HepG2 (cell line): ENCODE results near the gene COBLL1. TPM values are rescaled to one million over a fixed set of nuclear protein-coding genes. Genes with fewer than 3 reads are reported as not detected.

ENCODE experiments used
- ATAC-seq: fragments of 200-7000 bp; cut with Tn5 transposase; 3 replicates; pipeline ENCODE4 v1.9.1; 2020; ENCODE audit warnings: mild to moderate bottlenecking, moderate library complexity
- Bru-seq: library from RNA; stranded (reverse); fragments of 400-500 nt; gene quantifications from one replicate; lab custom pipeline; 2021; lab: Mats Ljungman, UMichigan
- BruChase-seq, 2 experiments: library from RNA; stranded (reverse); fragments of 400-500 nt; gene quantifications; one replicate each; lab custom pipeline; 2021; lab: Mats Ljungman, UMichigan
- BruUV-seq: library from RNA; stranded (reverse); fragments of 400-500 nt; replicated peaks from 2 replicates; lab custom pipeline; 2021; lab: Mats Ljungman, UMichigan
- CTCF ChIA-PET: fragments of 300-600 bp; formaldehyde crosslinking; extraction: SDS; loops from one replicate; lab custom pipeline; 2021; ENCODE audit warnings: low total read pairs, inconsistent platforms, low intra/inter-chr PET ratio; lab: Yijun Ruan, JAX
- POLR2A ChIA-PET: fragments of 350-600 bp; sonication (Branson Sonifier 250); formaldehyde crosslinking; loops from one replicate; lab custom pipeline; 2020; ENCODE audit warnings: antibody characterized with exemption, inconsistent platforms; lab: Yijun Ruan, JAX
- DNase-seq: peaks from one replicate; pipeline ENCODE4 v3.0.0-alpha.2; 2015; ENCODE audit warnings: low spot score
- FAIRE-seq: peaks from 3 replicates; lab custom pipeline; 2011; peaks lifted over from hg19 to GRCh38; lab: Jason Lieb, UNC
- H2AFZ ChIP-seq: one replicate; pipeline ENCODE4 v1.6.1; 2011; ENCODE audit warnings: low read length, inconsistent platforms
- H3K27ac ChIP-seq: fragments of 300-600 bp; 3 replicates; pipeline ENCODE4 v1.8.0; 2011; ENCODE audit warnings: mixed run types, mild to moderate bottlenecking, mixed read lengths, low read length, inconsistent platforms; ENCODE audit not compliant: insufficient read depth; ENCODE audit errors: extremely low read length
- H3K27me3 ChIP-seq, 2 experiments: fragments of 200-600 bp in 1 of 2; 2 replicates in 1 of 2; 3 replicates in 1 of 2; pipeline versions ENCODE4 v1.6.0 to v1.8.0; 2011; ENCODE audit warnings: low read length in 2 of 2, mild to moderate bottlenecking in 2 of 2, moderate library complexity in 2 of 2, inconsistent platforms in 1 of 2; ENCODE audit not compliant: insufficient read depth in 2 of 2, control insufficient read depth in 1 of 2
- H3K36me3 ChIP-seq, 2 experiments: fragments of 200-600 bp in 1 of 2; replicated peaks in 1 of 2; 2 replicates in 1 of 2; 3 replicates in 1 of 2; pipeline versions ENCODE4 v1.5.1 to v1.8.0; 2011; ENCODE audit warnings: low read length in 2 of 2, inconsistent platforms in 1 of 2; ENCODE audit not compliant: insufficient read depth in 2 of 2, control insufficient read depth in 1 of 2
- H3K4me1 ChIP-seq: 2 replicates; pipeline ENCODE4 v1.5.1; 2012; ENCODE audit warnings: low read length, inconsistent platforms; ENCODE audit not compliant: insufficient read depth
- H3K4me2 ChIP-seq: 2 replicates; pipeline ENCODE4 v1.6.0; 2011; ENCODE audit warnings: low read depth, low read length, inconsistent platforms
- H3K4me3 ChIP-seq, 3 experiments: fragments of 200-600 bp in 1 of 3; sonication (generic), shearing (Covaris generic) in 1 of 3; replicated peaks in 1 of 3; 2 replicates each; pipeline ENCODE4 v1.5.1; 2011 to 2016; ENCODE audit warnings: low read length in 3 of 3, inconsistent platforms in 2 of 3, low read depth in 2 of 3, mild to moderate bottlenecking in 2 of 3, control low read depth in 1 of 3, mixed read lengths in 1 of 3; ENCODE audit not compliant: insufficient read depth in 1 of 3
- H3K79me2 ChIP-seq: one replicate; pipeline ENCODE4 v1.6.1; 2011; ENCODE audit warnings: low read length, inconsistent platforms; ENCODE audit not compliant: insufficient read depth
- H3K9ac ChIP-seq: 2 replicates; pipeline ENCODE4 v1.6.0; 2011; ENCODE audit warnings: mild to moderate bottlenecking, low read depth, low read length, inconsistent platforms; ENCODE audit not compliant: insufficient read depth
- H3K9me3 ChIP-seq: 2 replicates; pipeline ENCODE4 v1.5.1; 2012; ENCODE audit warnings: mild to moderate bottlenecking, low read length
- H4K20me1 ChIP-seq: 2 replicates; pipeline ENCODE4 v1.6.0; 2011; ENCODE audit warnings: inconsistent platforms, mild to moderate bottlenecking, low read length, moderate library complexity; ENCODE audit not compliant: insufficient read depth
- IRF2 ChIP-seq: IDR thresholded peaks from 2 replicates; pipeline ENCODE4 v1.6.1; 2018; ENCODE audit warnings: missing genetic modification reagents, missing compliant biosample characterization
- ISX ChIP-seq: sonication (generic); formaldehyde crosslinking; conservative IDR thresholded peaks from 2 replicates; pipeline ENCODE4 v1.5.0; 2020; ENCODE audit warnings: missing genetic modification reagents
- PHB2 ChIP-seq: fragments of 450-650 bp; IDR thresholded peaks from 2 replicates; pipeline ENCODE4 v1.6.1; 2018; ENCODE audit not compliant: partially characterized antibody
- POGZ ChIP-seq: sonication (generic); formaldehyde crosslinking; IDR thresholded peaks from 2 replicates; pipeline ENCODE4 v1.4.0; 2020; ENCODE audit warnings: mild to moderate bottlenecking, missing genetic modification reagents
- TARDBP ChIP-seq: sonication (generic); formaldehyde crosslinking; IDR thresholded peaks from 2 replicates; pipeline ENCODE4 v1.8.0; 2022; ENCODE audit warnings: mild to moderate bottlenecking, missing genetic modification reagents
- WGBS: methylation state at CpG from one replicate; pipeline ENCODE4 v1.1.6; 2017; ENCODE audit warnings: low lambda C conversion rate; 5-methylcytosine and 5-hydroxymethylcytosine counted together
- in situ Hi-C: cut with HindIII; loops from 2 replicates; pipeline ENCODE4 v1.10.0; 2017; ENCODE audit warnings: low pct_unique_long_range_greater_than_20kb; ENCODE audit not compliant: extremely low pct_ligation_motif_present
- intact Hi-C: fragments of 100-400 bp; cut with micrococcal nuclease; formaldehyde crosslinking; loops from one replicate; pipeline ENCODE4 v1.10.0; 2022; ENCODE audit not compliant: unreplicated experiment
- long read RNA-seq, 2 experiments: library from RNA in 1 of 2; library from polyadenylated mRNA in 1 of 2; stranded (forward) in 1 of 2; unstranded in 1 of 2; transcript quantifications; one replicate each; pipeline ENCODE4 v2.0.0, GENCODE V29; 2019 to 2022
- polyA minus RNA-seq, 3 experiments: library from RNA; depleted of rRNA, polyadenylated mRNA; stranded (reverse); fragments of >200 nt; gene quantifications; 2 replicates each; pipeline ENCODE4 v1.2.3, GENCODE V29; 2011; ENCODE audit warnings: low replicate concordance in 1 of 3
- polyA plus RNA-seq, 8 experiments: library from polyadenylated mRNA; depleted of rRNA in 3 of 8; stranded (reverse) in 7 of 8; unstranded in 1 of 8; fragments of >200 nt; fragmentation: Illumina TruSeq in 4 of 8; extraction: Trizol in 4 of 8; gene quantifications; 2 replicates each; pipeline versions ENCODE4 v1.2.1 to v1.2.3, GENCODE V29; 2011 to 2016; ENCODE audit warnings: low read depth in 4 of 8, missing spikeins in 1 of 8, mixed read lengths in 1 of 8; ENCODE audit not compliant: insufficient read depth in 1 of 8
- total RNA-seq, 5 experiments: library from RNA; depleted of rRNA; stranded (reverse); fragments of >200 nt; fragmentation: Illumina TruSeq; extraction: Trizol; gene quantifications; 2 replicates each; pipeline ENCODE4 v1.2.3, GENCODE V29; 2016; ENCODE audit warnings: low read depth in 1 of 5
- TF ChIP-seq, protein P1 (sequence below): sonication (generic); formaldehyde crosslinking; IDR thresholded peaks from 2 replicates; pipeline ENCODE4 v1.4.0; 2020; ENCODE audit warnings: missing genetic modification reagents

Gene COBLL1, protein sequence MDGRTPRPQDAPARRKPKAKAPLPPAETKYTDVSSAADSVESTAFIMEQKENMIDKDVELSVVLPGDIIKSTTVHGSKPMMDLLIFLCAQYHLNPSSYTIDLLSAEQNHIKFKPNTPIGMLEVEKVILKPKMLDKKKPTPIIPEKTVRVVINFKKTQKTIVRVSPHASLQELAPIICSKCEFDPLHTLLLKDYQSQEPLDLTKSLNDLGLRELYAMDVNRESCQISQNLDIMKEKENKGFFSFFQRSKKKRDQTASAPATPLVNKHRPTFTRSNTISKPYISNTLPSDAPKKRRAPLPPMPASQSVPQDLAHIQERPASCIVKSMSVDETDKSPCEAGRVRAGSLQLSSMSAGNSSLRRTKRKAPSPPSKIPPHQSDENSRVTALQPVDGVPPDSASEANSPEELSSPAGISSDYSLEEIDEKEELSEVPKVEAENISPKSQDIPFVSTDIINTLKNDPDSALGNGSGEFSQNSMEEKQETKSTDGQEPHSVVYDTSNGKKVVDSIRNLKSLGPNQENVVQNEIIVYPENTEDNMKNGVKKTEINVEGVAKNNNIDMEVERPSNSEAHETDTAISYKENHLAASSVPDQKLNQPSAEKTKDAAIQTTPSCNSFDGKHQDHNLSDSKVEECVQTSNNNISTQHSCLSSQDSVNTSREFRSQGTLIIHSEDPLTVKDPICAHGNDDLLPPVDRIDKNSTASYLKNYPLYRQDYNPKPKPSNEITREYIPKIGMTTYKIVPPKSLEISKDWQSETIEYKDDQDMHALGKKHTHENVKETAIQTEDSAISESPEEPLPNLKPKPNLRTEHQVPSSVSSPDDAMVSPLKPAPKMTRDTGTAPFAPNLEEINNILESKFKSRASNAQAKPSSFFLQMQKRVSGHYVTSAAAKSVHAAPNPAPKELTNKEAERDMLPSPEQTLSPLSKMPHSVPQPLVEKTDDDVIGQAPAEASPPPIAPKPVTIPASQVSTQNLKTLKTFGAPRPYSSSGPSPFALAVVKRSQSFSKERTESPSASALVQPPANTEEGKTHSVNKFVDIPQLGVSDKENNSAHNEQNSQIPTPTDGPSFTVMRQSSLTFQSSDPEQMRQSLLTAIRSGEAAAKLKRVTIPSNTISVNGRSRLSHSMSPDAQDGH
- total RNA-seq (2016; rRNA removed; fragmentation: Illumina TruSeq; extraction: Trizol) (85.4 and 86.8 TPM in 2 replicates), polyA plus RNA-seq (2011; rRNA removed) (24.8 and 32.6 TPM in 2 replicates), polyA minus RNA-seq (2011; rRNA and poly(A)+ RNA removed; ENCODE audit: low replicate concordance) (16.0 and 59.5 TPM in 2 replicates), Bru-seq, nascent RNA (percentile 98 among the genes with signal in this experiment), BruChase-seq, experiment 1, labeled RNA remaining after a 6-hour chase (percentile 90 among the genes with signal in this experiment), BruChase-seq, experiment 2, labeled RNA remaining after a 2-hour chase (percentile 95 among the genes with signal in this experiment)
- total RNA-seq (2016; cell fraction: cytosol; rRNA removed; fragmentation: Illumina TruSeq; extraction: Trizol; ENCODE audit: low read depth) = 35.1 and 42.3 TPM in 2 replicates
- 73.7 and 77.7 TPM in 2 replicates for total RNA-seq (2016; cell fraction: insoluble cytoplasmic fraction; rRNA removed; fragmentation: Illumina TruSeq; extraction: Trizol)
- 71.4 and 76.7 TPM in 2 replicates for total RNA-seq (2016; cell fraction: membrane; rRNA removed; fragmentation: Illumina TruSeq; extraction: Trizol)
- total RNA-seq (2016; cell fraction: nucleus; rRNA removed; fragmentation: Illumina TruSeq; extraction: Trizol) = 248 and 259 TPM in 2 replicates
- 19.5 and 26.5 TPM in 2 replicates for polyA plus RNA-seq (2011; cell fraction: cytosol; rRNA removed)
- 33.4 and 41.2 TPM in 2 replicates for polyA plus RNA-seq (2011; cell fraction: nucleus; rRNA removed)
- 31.4 and 38.1 TPM in 2 replicates for polyA plus RNA-seq (2012)
- 6.4 and 6.8 TPM in 2 replicates for polyA plus RNA-seq (2016; cell fraction: cytosol; fragmentation: Illumina TruSeq; extraction: Trizol; ENCODE audit: low read depth)
- polyA plus RNA-seq (2016; cell fraction: insoluble cytoplasmic fraction; fragmentation: Illumina TruSeq; extraction: Trizol; ENCODE audit: low read depth) = 88.1 and 93.4 TPM in 2 replicates
- polyA plus RNA-seq (2016; cell fraction: membrane; fragmentation: Illumina TruSeq; extraction: Trizol; ENCODE audit: low read depth) = 23.7 and 27.6 TPM in 2 replicates
- polyA plus RNA-seq (2016; cell fraction: nucleus; fragmentation: Illumina TruSeq; extraction: Trizol; ENCODE audit: insufficient read depth, low read depth) = 92.3 and 103 TPM in 2 replicates
- polyA minus RNA-seq (2011; cell fraction: cytosol; rRNA and poly(A)+ RNA removed) = 45.9 and 59.2 TPM in 2 replicates
- 337 and 403 TPM in 2 replicates for polyA minus RNA-seq (2011; cell fraction: nucleus; rRNA and poly(A)+ RNA removed)
- long read RNA-seq, experiment 1, full-length matches to known transcripts = 5 of 22 reads
- long read RNA-seq, experiment 1, partial matches to known transcripts = 13 of 22 reads
- long read RNA-seq, experiment 1, other reads (novel, unspliced or antisense) = 4 of 22 reads
- long read RNA-seq, experiment 2, full-length matches to known transcripts = 3 of 66 reads
- long read RNA-seq, experiment 2, partial matches to known transcripts = 2 of 66 reads
- long read RNA-seq, experiment 2, other reads (novel, unspliced or antisense) = 61 of 66 reads

DNA sequence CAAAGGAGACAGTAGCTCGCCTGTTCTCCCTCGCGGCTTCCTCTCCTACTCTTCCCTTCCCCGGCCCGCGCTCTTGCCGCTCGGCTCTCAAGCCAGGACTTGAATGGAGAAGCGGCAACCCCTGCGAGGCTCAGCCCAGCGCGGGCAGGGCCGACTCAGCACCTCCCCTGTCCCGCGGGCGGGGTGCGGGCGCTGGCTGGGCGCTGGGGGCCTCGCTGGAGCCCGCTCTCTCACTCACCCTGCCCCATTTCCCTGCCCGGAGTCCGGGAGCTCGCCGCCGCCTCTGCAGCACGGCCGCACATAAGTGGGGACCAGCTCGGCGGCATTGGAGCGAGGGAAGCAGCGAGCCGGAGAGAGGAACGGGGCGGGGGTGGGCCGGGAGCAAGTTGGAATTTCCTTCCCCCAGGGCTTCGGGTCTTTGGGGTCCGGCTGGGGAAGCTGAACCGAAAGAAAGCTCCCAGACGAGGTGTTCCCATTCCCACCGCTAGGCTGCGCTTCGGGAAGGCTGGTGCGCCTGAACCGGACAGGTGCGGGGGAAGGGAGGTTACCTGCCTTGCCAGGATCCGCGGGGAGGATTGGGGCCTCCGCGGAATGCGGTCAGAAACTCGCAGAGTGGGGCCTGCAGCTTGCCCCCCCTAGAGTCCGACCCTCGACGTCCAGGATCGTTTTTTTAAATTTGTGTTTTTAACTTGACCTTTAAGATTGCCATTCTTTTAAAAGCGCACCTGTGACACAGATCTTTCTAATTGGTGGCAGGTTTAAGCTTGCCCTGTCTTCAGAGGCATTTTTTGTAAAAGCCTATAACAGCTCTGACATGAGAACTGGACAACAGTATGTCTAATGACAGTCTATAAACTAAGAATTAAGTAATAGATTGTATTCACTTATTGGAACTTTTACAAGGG, at the start of gene COBLL1:
Gene COBLL1, minus strand, starts transcription at position 105 of the 905 bp plus-strand sequence. CDS start 627 bp downstream, outside the sequence.
- DNase-seq = peak; percentile 84
- H3K9ac ChIP-seq = peak within 1 kb of the TSS; percentile 98
- in situ Hi-C loops (loop anchor here (5.0 kb wide), 2 partner anchors 70 to 105 kb away; no protein-coding TSS in a partner anchor), intact Hi-C loops (loop anchor here (1.0 to 5.0 kb wide), 5 partner anchors 15 to 105 kb away; no protein-coding TSS in a partner anchor)
- peak within 1 kb of the TSS; percentile 37 for H2AFZ ChIP-seq
- CTCF ChIA-PET = interaction anchor here (0.8 to 2.8 kb wide), 6 partner anchors 37 to 104 kb away, joined by 3 to 14 read pairs (median 4); no protein-coding TSS in a partner anchor
- BruUV-seq = TSS peak; percentile 70
- no peaks in the 10 kb centered on the region; a peak in 1 of 5 replicates for H3K27me3 ChIP-seq
- POLR2A ChIA-PET = interaction anchor here (0.7 to 5.9 kb wide), 30 partner anchors 10 to 129 kb away, joined by 3 to 71 read pairs (median 5); no protein-coding TSS in a partner anchor
- 0 out of 5 replicates have a peak, but pooled peaks cover 2 to 4% of the 10 kb centered on the region in 2 experiments for H3K36me3 ChIP-seq
- no peaks in the 10 kb centered on the region for H4K20me1 ChIP-seq
- H3K4me2 ChIP-seq = peak within 1 kb of the TSS; percentile 89
- peaks cover 51% of the 10 kb centered on the region for H3K79me2 ChIP-seq
- peaks cover 40% of the 10 kb centered on the region for H3K4me1 ChIP-seq
- no peak for FAIRE-seq
- 1% methylated on average over 42 of the region's 57 CpGs for WGBS
- peak; percentile 77 for ATAC-seq
- peak within 1 kb of the TSS; percentile 76 to 96 (median 89) for H3K4me3 ChIP-seq
- H3K9me3 ChIP-seq = no peaks in the 10 kb centered on the region
- H3K27ac ChIP-seq = peak within 1 kb of the TSS; percentile 99
- TF ChIP-seq PHB2 (no peak), TARDBP (CRISPR knock-in tag) (peak; percentile 56; the same call in 1 of the 2 replicates), POGZ (CRISPR knock-in tag) (peak; percentile 98), ISX (CRISPR knock-in tag) (no peak; the same call in 1 of the 2 replicates), IRF2 (CRISPR knock-in tag) (peak; percentile 96)
- TF ChIP-seq, protein P1, sequence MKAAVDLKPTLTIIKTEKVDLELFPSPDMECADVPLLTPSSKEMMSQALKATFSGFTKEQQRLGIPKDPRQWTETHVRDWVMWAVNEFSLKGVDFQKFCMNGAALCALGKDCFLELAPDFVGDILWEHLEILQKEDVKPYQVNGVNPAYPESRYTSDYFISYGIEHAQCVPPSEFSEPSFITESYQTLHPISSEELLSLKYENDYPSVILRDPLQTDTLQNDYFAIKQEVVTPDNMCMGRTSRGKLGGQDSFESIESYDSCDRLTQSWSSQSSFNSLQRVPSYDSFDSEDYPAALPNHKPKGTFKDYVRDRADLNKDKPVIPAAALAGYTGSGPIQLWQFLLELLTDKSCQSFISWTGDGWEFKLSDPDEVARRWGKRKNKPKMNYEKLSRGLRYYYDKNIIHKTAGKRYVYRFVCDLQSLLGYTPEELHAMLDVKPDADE (CRISPR knock-in tag) = peak; percentile 71; the same call in 1 of the 2 replicates
